Upper lobe of right lung (tissue), 1 donor: Measurements from ENCODE around the gene CRYAA. TPM values are rescaled to one million over a fixed set of nuclear protein-coding genes. Genes with fewer than 3 reads are reported as not detected.
A peak's percentile ranks its signal among the peaks of the same experiment; 100 is the strongest.

Experiments
- ATAC-seq: fragments of 200-7000 bp; cut with Tn5 transposase; one replicate; pipeline ENCODE4 v1.9.1; 2020; ENCODE audit warnings: mild to moderate bottlenecking, moderate library complexity
- DNase-seq: peaks from one replicate; pipeline ENCODE4 v3.0.0-alpha.2; 2020
- H3K27ac ChIP-seq: fragments of 200-600 bp; one replicate; pipeline ENCODE4 v1.8.0; 2022
- H3K27me3 ChIP-seq: fragments of 200-600 bp; one replicate; pipeline ENCODE4 v1.8.0; 2022; ENCODE audit warnings: mild to moderate bottlenecking
- H3K36me3 ChIP-seq: fragments of 200-600 bp; one replicate; pipeline ENCODE4 v1.8.0; 2022
- H3K4me1 ChIP-seq: fragments of 200-600 bp; one replicate; pipeline ENCODE4 v1.8.0; 2022
- H3K4me3 ChIP-seq: fragments of 200-600 bp; one replicate; pipeline ENCODE4 v1.8.0; 2022; ENCODE audit warnings: mild to moderate bottlenecking
- H3K9me3 ChIP-seq: fragments of 200-600 bp; one replicate; pipeline ENCODE4 v1.8.0; 2022
- CTCF ChIP-seq: fragments of 200-600 bp; IDR thresholded peaks from one replicate; pipeline ENCODE4 v1.8.0; 2022; ENCODE audit warnings: antibody characterized with exemption
- intact Hi-C: fragments of 100-400 bp; cut with DNase I; formaldehyde crosslinking; loops from one replicate; pipeline ENCODE4 v1.11.0; 2022
- total RNA-seq: library from RNA; stranded (reverse); fragmentation: NEBNext Ultra II Directional; extraction: Animal tissue kit (Norgen Biotek cat#: 25700); gene quantifications from one replicate; pipeline ENCODE4 v1.2.1, GENCODE V29; 2021
- donor health status: DM: no; HTN: yes; CAD: no; lungs with severe emphysema.

Gene CRYAA
- total RNA-seq, 1 donor from 2014 or later = not detected

- Histone ChIP-seq H3K4me1 (peaks cover 8% of the 10 kb centered on the region), H3K4me3 (no peak overlapping the region), H3K27ac (no peak overlapping the region), H3K36me3 (no peaks in the 10 kb centered on the region), H3K9me3 (no peaks in the 10 kb centered on the region), H3K27me3 (no peaks in the 10 kb centered on the region)
- intact Hi-C loops = no loop called here
- DNase-seq (peak; percentile 49), ATAC-seq (no peak)
- TF ChIP-seq CTCF = no peak
Measured at GRCh38 chr21:43208561-43209332, 39.9 kb downstream of the CRYAA start.

GRCh38 chr21:43209575-43210453 lies 41.0 kb downstream of the CRYAA start:
- no peak for TF ChIP-seq CTCF
- DNase-seq = peak; percentile 59
- intact Hi-C loops = no loop called here
- Histone ChIP-seq H3K27ac (no peak overlapping the region), H3K9me3 (no peaks in the 10 kb centered on the region), H3K27me3 (no peaks in the 10 kb centered on the region), H3K4me1 (peaks cover 8% of the 10 kb centered on the region), H3K36me3 (no peaks in the 10 kb centered on the region), H3K4me3 (no peak overlapping the region)
- no peak for ATAC-seq

- no peak overlapping the region for H3K4me3 ChIP-seq
- no peaks in the 10 kb centered on the region for H3K9me3 ChIP-seq
- H3K27me3 ChIP-seq = no peaks in the 10 kb centered on the region
- DNase-seq = peak; percentile 53
- no peak overlapping the region for H3K27ac ChIP-seq
- no peaks in the 10 kb centered on the region for H3K36me3 ChIP-seq
- TF ChIP-seq CTCF = no peak
- intact Hi-C loops = no loop called here
- peaks cover 8% of the 10 kb centered on the region for H3K4me1 ChIP-seq
- ATAC-seq = no peak
Measured at GRCh38 chr21:43210454-43211071, 41.8 kb downstream of the CRYAA start.

- peak; percentile 48 for TF ChIP-seq CTCF
- Histone ChIP-seq H3K27ac (no peak overlapping the region), H3K27me3 (no peaks in the 10 kb centered on the region), H3K4me3 (no peak overlapping the region), H3K9me3 (no peaks in the 10 kb centered on the region), H3K4me1 (peaks cover 8% of the 10 kb centered on the region), H3K36me3 (no peaks in the 10 kb centered on the region)
- ATAC-seq (peak; percentile 86), DNase-seq (peak; percentile 88)
- intact Hi-C loops = no loop called here
Measured at GRCh38 chr21:43211072-43211759, 42.4 kb downstream of the CRYAA start.

- Histone ChIP-seq H3K4me1 (peaks cover 8% of the 10 kb centered on the region), H3K9me3 (no peaks in the 10 kb centered on the region), H3K4me3 (no peak overlapping the region), H3K27me3 (no peaks in the 10 kb centered on the region), H3K27ac (no peak overlapping the region), H3K36me3 (no peaks in the 10 kb centered on the region)
- DNase-seq = peak; percentile 74
- TF ChIP-seq CTCF = no peak
- intact Hi-C loops = no loop called here
- peak; percentile 62 for ATAC-seq
Measured at GRCh38 chr21:43211760-43212115, 42.9 kb downstream of the CRYAA start.
